Thyroid gland (tissue), 4 donors: ENCODE data around the gene SMIM24.

Source experiments
- POLR2A ChIP-seq, 2 donors: fragments of 450-650 bp; IDR thresholded peaks; one replicate each; pipeline ENCODE4 v1.6.1; 2017; ENCODE audit warnings: antibody characterized with exemption in 2 of 2, mild to moderate bottlenecking in 2 of 2, moderate library complexity in 1 of 2
- TF ChIP-seq, protein P1 (sequence below), 6 experiments: fragments of 200-600 bp in 3 of 6; fragments of 450-650 bp in 3 of 6; sonication (generic) in 3 of 6; IDR thresholded peaks; one replicate each; pipeline ENCODE4 v1.5.1; 2016 to 2019; ENCODE audit warnings: antibody characterized with exemption in 6 of 6, mild to moderate bottlenecking in 2 of 6, inconsistent platforms in 1 of 6, moderate library complexity in 1 of 6

GRCh38 chr19:3520166-3521103 lies 40.1 kb upstream of the SMIM24 start:
- TF ChIP-seq POLR2A (IDR thresholded peaks at IDR 0.05), result no peak
- TF ChIP-seq, protein P1, sequence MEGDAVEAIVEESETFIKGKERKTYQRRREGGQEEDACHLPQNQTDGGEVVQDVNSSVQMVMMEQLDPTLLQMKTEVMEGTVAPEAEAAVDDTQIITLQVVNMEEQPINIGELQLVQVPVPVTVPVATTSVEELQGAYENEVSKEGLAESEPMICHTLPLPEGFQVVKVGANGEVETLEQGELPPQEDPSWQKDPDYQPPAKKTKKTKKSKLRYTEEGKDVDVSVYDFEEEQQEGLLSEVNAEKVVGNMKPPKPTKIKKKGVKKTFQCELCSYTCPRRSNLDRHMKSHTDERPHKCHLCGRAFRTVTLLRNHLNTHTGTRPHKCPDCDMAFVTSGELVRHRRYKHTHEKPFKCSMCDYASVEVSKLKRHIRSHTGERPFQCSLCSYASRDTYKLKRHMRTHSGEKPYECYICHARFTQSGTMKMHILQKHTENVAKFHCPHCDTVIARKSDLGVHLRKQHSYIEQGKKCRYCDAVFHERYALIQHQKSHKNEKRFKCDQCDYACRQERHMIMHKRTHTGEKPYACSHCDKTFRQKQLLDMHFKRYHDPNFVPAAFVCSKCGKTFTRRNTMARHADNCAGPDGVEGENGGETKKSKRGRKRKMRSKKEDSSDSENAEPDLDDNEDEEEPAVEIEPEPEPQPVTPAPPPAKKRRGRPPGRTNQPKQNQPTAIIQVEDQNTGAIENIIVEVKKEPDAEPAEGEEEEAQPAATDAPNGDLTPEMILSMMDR (IDR thresholded peaks at IDR 0.05), result no peak
